ENCODE measurements around the gene SYNJ1.

DNA sequence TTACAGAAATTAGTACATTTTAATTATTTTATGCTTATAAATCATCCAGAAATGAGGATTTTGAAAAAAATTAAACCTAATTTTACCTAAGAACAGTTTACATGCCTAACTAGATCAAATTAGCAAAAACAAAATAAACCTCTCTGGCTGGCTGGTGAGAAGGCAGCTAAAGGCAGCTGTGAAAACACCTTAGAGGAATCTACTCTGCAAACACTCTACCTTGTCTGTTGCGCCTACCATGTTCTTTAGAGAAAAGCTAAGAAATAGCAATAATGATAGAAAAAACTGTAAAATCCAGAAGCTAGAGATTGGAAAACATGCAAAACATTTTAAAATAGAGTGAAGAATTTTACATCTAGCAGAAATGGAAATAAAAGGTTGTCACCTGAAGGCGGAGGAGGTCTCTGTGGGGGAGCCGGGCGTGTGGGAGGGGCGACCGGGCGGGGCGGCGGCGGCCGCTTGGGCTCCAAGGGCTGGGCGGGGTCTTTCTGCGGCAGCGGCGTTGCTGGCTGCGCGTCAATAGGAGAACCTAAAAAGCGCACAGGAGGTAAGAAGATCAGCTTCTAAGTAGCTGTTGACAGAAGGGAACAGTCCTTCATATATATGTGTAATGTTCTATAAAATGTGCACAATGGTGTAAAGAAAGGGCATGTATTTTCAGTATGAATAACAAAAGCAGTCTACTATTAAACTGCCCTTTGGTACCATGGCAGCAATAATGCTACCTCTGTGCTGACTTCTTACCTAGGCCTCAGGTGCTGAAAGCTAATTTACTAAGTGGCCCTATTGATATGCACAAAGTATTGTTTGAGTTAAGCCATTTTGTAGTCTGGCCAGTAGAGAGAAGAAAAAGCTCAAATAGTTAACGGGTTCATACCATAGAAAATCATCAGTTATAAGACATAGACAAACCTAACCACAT lies 82.3 kb downstream of the SYNJ1 start:
- TF ChIP-seq CTCF (conservative IDR thresholded peaks at IDR 0.05; ENCODE audit: low read depth, low read length) (no peak), USF2 (IDR thresholded peaks at IDR 0.05; ENCODE audit: low read depth, low read length) (no peak), NFE2L2 (IDR thresholded peaks at IDR 0.05; ENCODE audit: low read depth, low read length) (no peak), POLR2A (IDR thresholded peaks at IDR 0.05; ENCODE audit: low read depth, low read length) (no peak), SMC3 (IDR thresholded peaks at IDR 0.05; ENCODE audit: low read depth, low read length) (no peak), RCOR1 (IDR thresholded peaks at IDR 0.05; ENCODE audit: insufficient replicate concordance, low read length) (no peak), RFX5 (IDR thresholded peaks at IDR 0.05; ENCODE audit: low read depth, low read length) (no peak), RAD21 (IDR thresholded peaks at IDR 0.05; ENCODE audit: low read length) (no peak), BHLHE40 (IDR thresholded peaks at IDR 0.05; ENCODE audit: low read depth, low read length) (no peak)
